HepG2 (cell line): ENCODE results near the gene TAP1. TPM values are rescaled to one million over a fixed set of nuclear protein-coding genes. Genes with fewer than 3 reads are reported as not detected.

Experiments used
- ATAC-seq: fragments of 200-7000 bp; cut with Tn5 transposase; 3 replicates; pipeline ENCODE4 v1.9.1; 2020; ENCODE audit warnings: mild to moderate bottlenecking, moderate library complexity
- BruUV-seq: library from RNA; stranded (reverse); fragments of 400-500 nt; replicated peaks from 2 replicates; lab custom pipeline; 2021; lab: Mats Ljungman, UMichigan
- CTCF ChIA-PET: fragments of 300-600 bp; formaldehyde crosslinking; extraction: SDS; loops from one replicate; lab custom pipeline; 2021; ENCODE audit warnings: low total read pairs, inconsistent platforms, low intra/inter-chr PET ratio; lab: Yijun Ruan, JAX
- POLR2A ChIA-PET: fragments of 350-600 bp; sonication (Branson Sonifier 250); formaldehyde crosslinking; loops from one replicate; lab custom pipeline; 2020; ENCODE audit warnings: antibody characterized with exemption, inconsistent platforms; lab: Yijun Ruan, JAX
- DNase-seq: peaks from one replicate; pipeline ENCODE4 v3.0.0-alpha.2; 2015; ENCODE audit warnings: low spot score
- FAIRE-seq: peaks from 3 replicates; lab custom pipeline; 2011; peaks lifted over from hg19 to GRCh38; lab: Jason Lieb, UNC
- H2AFZ ChIP-seq: one replicate; pipeline ENCODE4 v1.6.1; 2011; ENCODE audit warnings: low read length, inconsistent platforms
- H3K27ac ChIP-seq: fragments of 300-600 bp; 3 replicates; pipeline ENCODE4 v1.8.0; 2011; ENCODE audit warnings: mixed run types, mild to moderate bottlenecking, mixed read lengths, low read length, inconsistent platforms; ENCODE audit not compliant: insufficient read depth; ENCODE audit errors: extremely low read length
- H3K27me3 ChIP-seq, 2 experiments: fragments of 200-600 bp in 1 of 2; 2 replicates in 1 of 2; 3 replicates in 1 of 2; pipeline versions ENCODE4 v1.6.0 to v1.8.0; 2011; ENCODE audit warnings: low read length in 2 of 2, mild to moderate bottlenecking in 2 of 2, moderate library complexity in 2 of 2, inconsistent platforms in 1 of 2; ENCODE audit not compliant: insufficient read depth in 2 of 2, control insufficient read depth in 1 of 2
- H3K36me3 ChIP-seq, 2 experiments: fragments of 200-600 bp in 1 of 2; replicated peaks in 1 of 2; 2 replicates in 1 of 2; 3 replicates in 1 of 2; pipeline versions ENCODE4 v1.5.1 to v1.8.0; 2011; ENCODE audit warnings: low read length in 2 of 2, inconsistent platforms in 1 of 2; ENCODE audit not compliant: insufficient read depth in 2 of 2, control insufficient read depth in 1 of 2
- H3K4me1 ChIP-seq: 2 replicates; pipeline ENCODE4 v1.5.1; 2012; ENCODE audit warnings: low read length, inconsistent platforms; ENCODE audit not compliant: insufficient read depth
- H3K4me2 ChIP-seq: 2 replicates; pipeline ENCODE4 v1.6.0; 2011; ENCODE audit warnings: low read depth, low read length, inconsistent platforms
- H3K4me3 ChIP-seq, 3 experiments: fragments of 200-600 bp in 1 of 3; sonication (generic), shearing (Covaris generic) in 1 of 3; replicated peaks in 1 of 3; 2 replicates each; pipeline ENCODE4 v1.5.1; 2011 to 2016; ENCODE audit warnings: low read length in 3 of 3, inconsistent platforms in 2 of 3, low read depth in 2 of 3, mild to moderate bottlenecking in 2 of 3, control low read depth in 1 of 3, mixed read lengths in 1 of 3; ENCODE audit not compliant: insufficient read depth in 1 of 3
- H3K79me2 ChIP-seq: one replicate; pipeline ENCODE4 v1.6.1; 2011; ENCODE audit warnings: low read length, inconsistent platforms; ENCODE audit not compliant: insufficient read depth
- H3K9ac ChIP-seq: 2 replicates; pipeline ENCODE4 v1.6.0; 2011; ENCODE audit warnings: mild to moderate bottlenecking, low read depth, low read length, inconsistent platforms; ENCODE audit not compliant: insufficient read depth
- H3K9me3 ChIP-seq: 2 replicates; pipeline ENCODE4 v1.5.1; 2012; ENCODE audit warnings: mild to moderate bottlenecking, low read length
- H4K20me1 ChIP-seq: 2 replicates; pipeline ENCODE4 v1.6.0; 2011; ENCODE audit warnings: inconsistent platforms, mild to moderate bottlenecking, low read length, moderate library complexity; ENCODE audit not compliant: insufficient read depth
- E2F2 ChIP-seq: sonication (generic); formaldehyde crosslinking; IDR thresholded peaks from 2 replicates; pipeline ENCODE4 v1.4.0; 2020; ENCODE audit warnings: missing genetic modification reagents, borderline replicate concordance
- FOXP4 ChIP-seq: sonication (generic); formaldehyde crosslinking; IDR thresholded peaks from 2 replicates; pipeline ENCODE4 v1.4.0; 2020; ENCODE audit warnings: missing genetic modification reagents
- GFI1 ChIP-seq: sonication (generic); formaldehyde crosslinking; IDR thresholded peaks from 2 replicates; pipeline ENCODE4 v1.5.0; 2020; ENCODE audit warnings: missing genetic modification reagents, mild to moderate bottlenecking, borderline replicate concordance
- GRHL1 ChIP-seq: sonication (generic); formaldehyde crosslinking; conservative IDR thresholded peaks from 2 replicates; pipeline ENCODE4 v1.8.0; 2022; ENCODE audit warnings: missing genetic modification reagents
- ISL2 ChIP-seq: sonication (generic); formaldehyde crosslinking; IDR thresholded peaks from 2 replicates; pipeline ENCODE4 v1.5.0; 2020; ENCODE audit warnings: missing genetic modification reagents
- LRRFIP1 ChIP-seq: sonication (generic); formaldehyde crosslinking; conservative IDR thresholded peaks from 2 replicates; pipeline ENCODE4 v1.4.0; 2020; ENCODE audit warnings: missing genetic modification reagents
- MAFF ChIP-seq: IDR thresholded peaks from 2 replicates; pipeline ENCODE4 v1.6.1; 2011; ENCODE audit warnings: low read depth, low read length, improper control_type of control experiment
- RAD21 ChIP-seq: fragments of 450-650 bp; formaldehyde crosslinking; IDR thresholded peaks from 2 replicates; pipeline ENCODE4 v1.5.0; 2020; ENCODE audit warnings: mild to moderate bottlenecking
- TCF12 ChIP-seq, 2 experiments: fragments of 450-650 bp in 1 of 2; sonication (generic) in 1 of 2; formaldehyde crosslinking in 1 of 2; IDR thresholded peaks; 2 replicates each; pipeline versions ENCODE4 v1.6.1 to v1.8.0; 2017 to 2022; ENCODE audit warnings: antibody characterized with exemption in 1 of 2, mild to moderate bottlenecking in 1 of 2, missing genetic modification reagents in 1 of 2, moderate library complexity in 1 of 2
- TFAP4 ChIP-seq: sonication (generic); IDR thresholded peaks from 2 replicates; pipeline ENCODE4 v1.6.1; 2016; ENCODE audit warnings: low read depth, borderline replicate concordance
- ZBTB7B ChIP-seq: sonication (generic); formaldehyde crosslinking; IDR thresholded peaks from 2 replicates; pipeline ENCODE4 v1.4.0; 2020; ENCODE audit warnings: missing genetic modification reagents
- ZFP41 ChIP-seq: sonication (generic); formaldehyde crosslinking; IDR thresholded peaks from 2 replicates; pipeline ENCODE4 v1.4.0; 2020; ENCODE audit warnings: mild to moderate bottlenecking, missing genetic modification reagents, borderline replicate concordance
- ZNF678 ChIP-seq: sonication (generic); formaldehyde crosslinking; IDR thresholded peaks from 2 replicates; pipeline ENCODE4 v1.4.0; 2020; ENCODE audit warnings: mild to moderate bottlenecking, missing genetic modification reagents
- ZNF720 ChIP-seq: sonication (generic); formaldehyde crosslinking; IDR thresholded peaks from 2 replicates; pipeline ENCODE4 v1.4.0; 2020; ENCODE audit warnings: missing genetic modification reagents
- WGBS: methylation state at CpG from one replicate; pipeline ENCODE4 v1.1.6; 2017; ENCODE audit warnings: low lambda C conversion rate; 5-methylcytosine and 5-hydroxymethylcytosine counted together
- in situ Hi-C: cut with HindIII; loops from 2 replicates; pipeline ENCODE4 v1.10.0; 2017; ENCODE audit warnings: low pct_unique_long_range_greater_than_20kb; ENCODE audit not compliant: extremely low pct_ligation_motif_present
- intact Hi-C: fragments of 100-400 bp; cut with micrococcal nuclease; formaldehyde crosslinking; loops from one replicate; pipeline ENCODE4 v1.10.0; 2022; ENCODE audit not compliant: unreplicated experiment
- polyA plus RNA-seq, 8 experiments: library from polyadenylated mRNA; depleted of rRNA in 3 of 8; stranded (reverse) in 7 of 8; unstranded in 1 of 8; fragments of >200 nt; fragmentation: Illumina TruSeq in 4 of 8; extraction: Trizol in 4 of 8; gene quantifications; 2 replicates each; pipeline versions ENCODE4 v1.2.1 to v1.2.3, GENCODE V29; 2011 to 2016; ENCODE audit warnings: low read depth in 4 of 8, missing spikeins in 1 of 8, mixed read lengths in 1 of 8; ENCODE audit not compliant: insufficient read depth in 1 of 8
- total RNA-seq, 5 experiments: library from RNA; depleted of rRNA; stranded (reverse); fragments of >200 nt; fragmentation: Illumina TruSeq; extraction: Trizol; gene quantifications; 2 replicates each; pipeline ENCODE4 v1.2.3, GENCODE V29; 2016; ENCODE audit warnings: low read depth in 1 of 5

Gene TAP1
- total and polyA plus RNA-seq, 2 of the 13 experiments (the other 11 are each of a cell fraction or from before 2014, with no cell fraction given), result 31.2 to 52.2 TPM

- TF ChIP-seq MAFF (no peak), RAD21 (CRISPR knock-in tag) (no peak), ZNF720 (CRISPR knock-in tag) (no peak), FOXP4 (CRISPR knock-in tag) (no peak), ZNF678 (CRISPR knock-in tag) (no peak), ZBTB7B (CRISPR knock-in tag) (no peak)
These were observed 2.5 kb downstream of the TAP1 start (continued) for GRCh38 chr6:32851025-32851424.

- BruUV-seq, result no TSS peak
- CTCF ChIA-PET, result no interaction called here
- in situ Hi-C loops (no loop called here), intact Hi-C loops (no loop called here)
- H3K27me3 ChIP-seq, result no peaks in the 10 kb centered on the region; a peak in 1 of 5 replicates
- no peak for DNase-seq
- no peak overlapping the region for H3K4me3 ChIP-seq
- no peak overlapping the region for H3K4me2 ChIP-seq
- H3K79me2 ChIP-seq, result no peaks in the 10 kb centered on the region
- ATAC-seq, result no peak
- FAIRE-seq, result no peak
- H4K20me1 ChIP-seq, result no peaks in the 10 kb centered on the region
- no peaks in the 10 kb centered on the region for H3K9me3 ChIP-seq
- H3K27ac ChIP-seq, result no peak overlapping the region
- H3K36me3 ChIP-seq, result peaks cover 1 to 6% of the 10 kb centered on the region in 2 experiments; a peak in 2 of 5 replicates
- H2AFZ ChIP-seq, result no peak overlapping the region
- no peak overlapping the region for H3K9ac ChIP-seq
- POLR2A ChIA-PET, result no interaction called here
- WGBS, result 81% methylated on average over 6 of the region's 6 CpGs
- H3K4me1 ChIP-seq, result peaks cover 13% of the 10 kb centered on the region
- TF ChIP-seq E2F2 (CRISPR knock-in tag), result no peak
- TF ChIP-seq GRHL1 (CRISPR knock-in tag), result no peak
- no peak for TF ChIP-seq TFAP4
- TF ChIP-seq TCF12 (IDR thresholded peaks at IDR 0.05), result no peak
- no peak for TF ChIP-seq TCF12 (CRISPR knock-in tag; IDR thresholded peaks at IDR 0.05)
- no peak for TF ChIP-seq ZFP41 (CRISPR knock-in tag)
- no peak for TF ChIP-seq GFI1
- no peak for TF ChIP-seq LRRFIP1
- TF ChIP-seq ISL2 (CRISPR knock-in tag), result no peak
These were observed 4.4 kb downstream of the TAP1 start for GRCh38 chr6:32849126-32849525.
